GM23248 (cell line): ENCODE results near the gene MRTFB.

Experiments
- EZH2 ChIP-seq: fragments of 200-600 bp; sonication (generic); IDR thresholded peaks from 2 replicates; pipeline ENCODE4 v1.6.1; 2018; ENCODE audit warnings: antibody characterized with exemption, mild to moderate bottlenecking; ENCODE audit not compliant: insufficient read depth, poor library complexity, severe bottlenecking
- EZH2phosphoT487 ChIP-seq: fragments of 200-600 bp; sonication (generic); IDR thresholded peaks from 2 replicates; pipeline ENCODE4 v1.6.1; 2018; ENCODE audit warnings: antibody characterized with exemption, moderate library complexity, mild to moderate bottlenecking, low read depth; ENCODE audit not compliant: insufficient read depth

- no peak for TF ChIP-seq EZH2
- TF ChIP-seq EZH2phosphoT487 = no peak
Observed at GRCh38 chr16:14070555-14070876, 603 bp upstream of the MRTFB start.
